ENCODE data around the gene HCRTR1.

DNA sequence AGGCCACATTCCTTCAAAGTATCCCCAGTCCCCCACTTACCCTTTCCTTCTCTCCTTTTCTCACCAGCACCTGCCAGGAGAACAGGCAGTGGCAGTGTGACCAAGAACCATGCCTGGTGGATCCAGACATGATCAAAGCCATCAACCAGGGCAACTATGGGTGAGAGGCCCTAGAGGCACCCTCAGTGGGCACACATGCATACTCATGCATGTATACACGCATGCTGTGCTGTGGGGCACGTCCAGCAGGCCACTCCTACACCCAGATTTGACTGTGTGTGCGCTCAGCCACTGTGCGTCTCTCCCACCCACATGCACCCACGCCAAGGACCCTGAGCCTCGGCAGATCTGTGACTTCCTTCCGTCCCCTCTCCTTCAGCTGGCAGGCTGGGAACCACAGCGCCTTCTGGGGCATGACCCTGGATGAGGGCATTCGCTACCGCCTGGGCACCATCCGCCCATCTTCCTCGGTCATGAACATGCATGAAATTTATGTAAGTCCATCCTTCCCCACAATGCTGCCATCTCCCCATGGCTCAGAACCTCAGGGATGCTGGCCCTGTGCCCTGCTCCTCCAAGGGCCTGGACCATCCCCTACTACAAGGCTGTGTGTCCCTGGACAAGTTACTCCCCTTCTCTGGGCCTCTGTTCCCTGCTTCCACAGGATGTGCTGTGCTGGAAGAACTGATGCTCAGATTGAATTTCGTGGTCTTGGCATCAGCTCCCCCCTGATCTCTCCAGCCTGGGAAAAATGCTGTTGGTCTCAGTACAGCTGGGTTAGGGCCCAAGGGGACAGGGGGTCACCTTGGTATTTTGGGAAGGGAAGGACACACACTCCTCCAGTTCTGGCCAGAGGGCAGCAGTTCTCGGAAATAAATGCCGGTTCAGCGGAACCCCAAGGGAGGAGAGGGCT is 34.2 kb upstream of the HCRTR1 start:
- TF ChIP-seq, protein P1, sequence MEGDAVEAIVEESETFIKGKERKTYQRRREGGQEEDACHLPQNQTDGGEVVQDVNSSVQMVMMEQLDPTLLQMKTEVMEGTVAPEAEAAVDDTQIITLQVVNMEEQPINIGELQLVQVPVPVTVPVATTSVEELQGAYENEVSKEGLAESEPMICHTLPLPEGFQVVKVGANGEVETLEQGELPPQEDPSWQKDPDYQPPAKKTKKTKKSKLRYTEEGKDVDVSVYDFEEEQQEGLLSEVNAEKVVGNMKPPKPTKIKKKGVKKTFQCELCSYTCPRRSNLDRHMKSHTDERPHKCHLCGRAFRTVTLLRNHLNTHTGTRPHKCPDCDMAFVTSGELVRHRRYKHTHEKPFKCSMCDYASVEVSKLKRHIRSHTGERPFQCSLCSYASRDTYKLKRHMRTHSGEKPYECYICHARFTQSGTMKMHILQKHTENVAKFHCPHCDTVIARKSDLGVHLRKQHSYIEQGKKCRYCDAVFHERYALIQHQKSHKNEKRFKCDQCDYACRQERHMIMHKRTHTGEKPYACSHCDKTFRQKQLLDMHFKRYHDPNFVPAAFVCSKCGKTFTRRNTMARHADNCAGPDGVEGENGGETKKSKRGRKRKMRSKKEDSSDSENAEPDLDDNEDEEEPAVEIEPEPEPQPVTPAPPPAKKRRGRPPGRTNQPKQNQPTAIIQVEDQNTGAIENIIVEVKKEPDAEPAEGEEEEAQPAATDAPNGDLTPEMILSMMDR (IDR thresholded peaks at IDR 0.05) = no peak
- TF ChIP-seq POLR2A (IDR thresholded peaks at IDR 0.05) = no peak
